Neural cell (in vitro differentiated cells): ENCODE data around the gene EXOC4. TPM values are rescaled to one million over a fixed set of nuclear protein-coding genes. Genes with fewer than 3 reads are reported as not detected.

Experiments used
- H2AFZ ChIP-seq: fragments of 200-600, 300-800 bp; sonication (generic), shearing (Covaris generic); 2 replicates; pipeline ENCODE4 v1.6.0; 2014; ENCODE audit warnings: low read depth, mild to moderate bottlenecking, antibody characterized with exemption, low read length, moderate library complexity
- H3F3A ChIP-seq: fragments of 200-600 bp; shearing (Covaris generic); 2 replicates; pipeline ENCODE4 v1.6.1; 2016; ENCODE audit warnings: mild to moderate bottlenecking, moderate library complexity, mixed read lengths, antibody characterized with exemption, low read length; ENCODE audit not compliant: insufficient read depth, poor library complexity, severe bottlenecking
- H3K27ac ChIP-seq: fragments of 200-600, 300-800 bp; sonication (generic), shearing (Covaris generic); 2 replicates; pipeline ENCODE4 v1.5.1; 2014; ENCODE audit warnings: mild to moderate bottlenecking, low read length, moderate library complexity
- H3K27me3 ChIP-seq: fragments of 300-800, 200-600 bp; sonication (generic), shearing (Covaris generic); 2 replicates; pipeline ENCODE4 v1.6.0; 2014; ENCODE audit warnings: mild to moderate bottlenecking, low read depth, low read length, moderate library complexity; ENCODE audit not compliant: insufficient read depth
- H3K36me3 ChIP-seq: fragments of 300-800, 200-600 bp; sonication (generic), shearing (Covaris generic); 2 replicates; pipeline ENCODE4 v1.5.1; 2014; ENCODE audit warnings: mild to moderate bottlenecking, antibody characterized with exemption, low read length, moderate library complexity; ENCODE audit not compliant: insufficient read depth
- H3K4me2 ChIP-seq: fragments of 300-800, 200-600 bp; sonication (generic), shearing (Covaris generic); 2 replicates; pipeline ENCODE4 v1.6.0; 2014; ENCODE audit warnings: mild to moderate bottlenecking, low read length
- H3K4me3 ChIP-seq: fragments of 300-800, 200-600 bp; sonication (generic), shearing (Covaris generic); 2 replicates; pipeline ENCODE4 v1.5.1; 2014; ENCODE audit warnings: mild to moderate bottlenecking, low read length, moderate library complexity
- H3K79me2 ChIP-seq: fragments of 200-600 bp; shearing (Covaris generic); replicated peaks from 2 replicates; pipeline ENCODE4 v1.6.0; 2014; ENCODE audit warnings: mild to moderate bottlenecking, low read length, moderate library complexity; ENCODE audit not compliant: insufficient read depth
- H3K9ac ChIP-seq: fragments of 300-800, 200-600 bp; sonication (generic), shearing (Covaris generic); 2 replicates; pipeline ENCODE4 v1.6.1; 2016; ENCODE audit warnings: mild to moderate bottlenecking, low read length, mixed read lengths
- H3K9me2 ChIP-seq: fragments of 200-600 bp; shearing (Covaris generic); 2 replicates; pipeline ENCODE4 v1.6.1; 2016; ENCODE audit warnings: mild to moderate bottlenecking, low read length, mixed read lengths; ENCODE audit not compliant: insufficient read depth
- H3K9me3 ChIP-seq: fragments of 200-600, 300-800 bp; sonication (generic), shearing (Covaris generic); 2 replicates; pipeline ENCODE4 v1.6.1; 2016; ENCODE audit warnings: mild to moderate bottlenecking, mixed run types, low read length, moderate library complexity, mixed read lengths
- H4K20me1 ChIP-seq: fragments of 200-600 bp; shearing (Covaris generic); 2 replicates; pipeline ENCODE4 v1.6.1; 2016; ENCODE audit warnings: mild to moderate bottlenecking, mixed run types; ENCODE audit not compliant: insufficient read depth
- EP300 ChIP-seq: fragments of 450-650 bp; conservative IDR thresholded peaks from 2 replicates; pipeline ENCODE4 v1.6.1; 2014; ENCODE audit warnings: antibody characterized with exemption, mild to moderate bottlenecking, moderate library complexity; ENCODE audit not compliant: poor library complexity, severe bottlenecking
- EZH2 ChIP-seq: fragments of 200-600, 300-800 bp; shearing (Covaris generic), sonication (generic); IDR thresholded peaks from 2 replicates; pipeline ENCODE4 v1.6.1; 2014; ENCODE audit warnings: antibody characterized with exemption, low read length, borderline replicate concordance, mild to moderate bottlenecking; ENCODE audit not compliant: insufficient read depth, poor library complexity, severe bottlenecking
- MXI1 ChIP-seq: fragments of 450-650 bp; conservative IDR thresholded peaks from 2 replicates; pipeline ENCODE4 v1.6.1; 2014; ENCODE audit warnings: antibody characterized with exemption, mild to moderate bottlenecking; ENCODE audit not compliant: poor library complexity, severe bottlenecking
- POLR2AphosphoS5 ChIP-seq: IDR thresholded peaks from 2 replicates; pipeline ENCODE4 v1.6.1; 2012
- RAD21 ChIP-seq: fragments of 450-650 bp; conservative IDR thresholded peaks from 2 replicates; pipeline ENCODE4 v1.6.1; 2014; ENCODE audit warnings: antibody characterized with exemption, mild to moderate bottlenecking, moderate library complexity
- SMC3 ChIP-seq: fragments of 450-650 bp; conservative IDR thresholded peaks from 2 replicates; pipeline ENCODE4 v1.6.1; 2014; ENCODE audit warnings: antibody characterized with exemption, mild to moderate bottlenecking, moderate library complexity; ENCODE audit not compliant: poor library complexity
- TAF1 ChIP-seq: IDR thresholded peaks from 2 replicates; pipeline ENCODE4 v1.6.1; 2012; ENCODE audit warnings: low read depth
- polyA plus RNA-seq: library from polyadenylated mRNA; depleted of rRNA; stranded (reverse); fragments of >200 nt; gene quantifications from 2 replicates; pipeline ENCODE4 v1.2.3, GENCODE V29; 2014
- TF ChIP-seq, protein P1 (sequence below): IDR thresholded peaks from 2 replicates; pipeline ENCODE4 v1.6.1; 2012; ENCODE audit warnings: borderline replicate concordance
- TF ChIP-seq, protein P2 (sequence below): fragments of 450-650 bp; IDR thresholded peaks from 2 replicates; pipeline ENCODE4 v1.5.1; 2014; ENCODE audit warnings: antibody characterized with exemption, mild to moderate bottlenecking, moderate library complexity; ENCODE audit not compliant: poor library complexity, severe bottlenecking

The EXOC4 gene
- polyA plus RNA-seq, 1 donor from 2014 or later = 36.5 TPM

GRCh38 chr7:133936074-133936473, 683.2 kb downstream of the EXOC4 start:
- TF ChIP-seq RAD21 = no peak
- TF ChIP-seq MXI1 = no peak
- TF ChIP-seq EP300 = no peak
- TF ChIP-seq, protein P1, sequence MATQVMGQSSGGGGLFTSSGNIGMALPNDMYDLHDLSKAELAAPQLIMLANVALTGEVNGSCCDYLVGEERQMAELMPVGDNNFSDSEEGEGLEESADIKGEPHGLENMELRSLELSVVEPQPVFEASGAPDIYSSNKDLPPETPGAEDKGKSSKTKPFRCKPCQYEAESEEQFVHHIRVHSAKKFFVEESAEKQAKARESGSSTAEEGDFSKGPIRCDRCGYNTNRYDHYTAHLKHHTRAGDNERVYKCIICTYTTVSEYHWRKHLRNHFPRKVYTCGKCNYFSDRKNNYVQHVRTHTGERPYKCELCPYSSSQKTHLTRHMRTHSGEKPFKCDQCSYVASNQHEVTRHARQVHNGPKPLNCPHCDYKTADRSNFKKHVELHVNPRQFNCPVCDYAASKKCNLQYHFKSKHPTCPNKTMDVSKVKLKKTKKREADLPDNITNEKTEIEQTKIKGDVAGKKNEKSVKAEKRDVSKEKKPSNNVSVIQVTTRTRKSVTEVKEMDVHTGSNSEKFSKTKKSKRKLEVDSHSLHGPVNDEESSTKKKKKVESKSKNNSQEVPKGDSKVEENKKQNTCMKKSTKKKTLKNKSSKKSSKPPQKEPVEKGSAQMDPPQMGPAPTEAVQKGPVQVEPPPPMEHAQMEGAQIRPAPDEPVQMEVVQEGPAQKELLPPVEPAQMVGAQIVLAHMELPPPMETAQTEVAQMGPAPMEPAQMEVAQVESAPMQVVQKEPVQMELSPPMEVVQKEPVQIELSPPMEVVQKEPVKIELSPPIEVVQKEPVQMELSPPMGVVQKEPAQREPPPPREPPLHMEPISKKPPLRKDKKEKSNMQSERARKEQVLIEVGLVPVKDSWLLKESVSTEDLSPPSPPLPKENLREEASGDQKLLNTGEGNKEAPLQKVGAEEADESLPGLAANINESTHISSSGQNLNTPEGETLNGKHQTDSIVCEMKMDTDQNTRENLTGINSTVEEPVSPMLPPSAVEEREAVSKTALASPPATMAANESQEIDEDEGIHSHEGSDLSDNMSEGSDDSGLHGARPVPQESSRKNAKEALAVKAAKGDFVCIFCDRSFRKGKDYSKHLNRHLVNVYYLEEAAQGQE = no peak
- no peaks in the 10 kb centered on the region for H3K27me3 ChIP-seq
- H3K4me3 ChIP-seq = no peak overlapping the region
- H3K9ac ChIP-seq = no peak overlapping the region
- no peaks in the 10 kb centered on the region for H3K36me3 ChIP-seq
- no peak overlapping the region for H2AFZ ChIP-seq
- H3K79me2 ChIP-seq = no peaks in the 10 kb centered on the region
- no peak overlapping the region for H3K27ac ChIP-seq
- H3K9me2 ChIP-seq = no peaks in the 10 kb centered on the region
- no peaks in the 10 kb centered on the region for H3K9me3 ChIP-seq
- no peak overlapping the region for H3K4me2 ChIP-seq
- peaks cover 7% of the 10 kb centered on the region for H3F3A ChIP-seq
- no peaks in the 10 kb centered on the region for H4K20me1 ChIP-seq

- no peak overlapping the region for H2AFZ ChIP-seq
- H3K27ac ChIP-seq = no peak overlapping the region
- H4K20me1 ChIP-seq = no peaks in the 10 kb centered on the region
- H3K9ac ChIP-seq = no peak overlapping the region
- TF ChIP-seq EZH2 (no peak), RAD21 (no peak)
- TF ChIP-seq, protein P2, sequence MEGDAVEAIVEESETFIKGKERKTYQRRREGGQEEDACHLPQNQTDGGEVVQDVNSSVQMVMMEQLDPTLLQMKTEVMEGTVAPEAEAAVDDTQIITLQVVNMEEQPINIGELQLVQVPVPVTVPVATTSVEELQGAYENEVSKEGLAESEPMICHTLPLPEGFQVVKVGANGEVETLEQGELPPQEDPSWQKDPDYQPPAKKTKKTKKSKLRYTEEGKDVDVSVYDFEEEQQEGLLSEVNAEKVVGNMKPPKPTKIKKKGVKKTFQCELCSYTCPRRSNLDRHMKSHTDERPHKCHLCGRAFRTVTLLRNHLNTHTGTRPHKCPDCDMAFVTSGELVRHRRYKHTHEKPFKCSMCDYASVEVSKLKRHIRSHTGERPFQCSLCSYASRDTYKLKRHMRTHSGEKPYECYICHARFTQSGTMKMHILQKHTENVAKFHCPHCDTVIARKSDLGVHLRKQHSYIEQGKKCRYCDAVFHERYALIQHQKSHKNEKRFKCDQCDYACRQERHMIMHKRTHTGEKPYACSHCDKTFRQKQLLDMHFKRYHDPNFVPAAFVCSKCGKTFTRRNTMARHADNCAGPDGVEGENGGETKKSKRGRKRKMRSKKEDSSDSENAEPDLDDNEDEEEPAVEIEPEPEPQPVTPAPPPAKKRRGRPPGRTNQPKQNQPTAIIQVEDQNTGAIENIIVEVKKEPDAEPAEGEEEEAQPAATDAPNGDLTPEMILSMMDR = no peak
- no peak overlapping the region for H3K4me3 ChIP-seq
- H3K36me3 ChIP-seq = no peaks in the 10 kb centered on the region
- H3K9me2 ChIP-seq = no peaks in the 10 kb centered on the region
- no peaks in the 10 kb centered on the region for H3K9me3 ChIP-seq
- peaks cover 7% of the 10 kb centered on the region for H3F3A ChIP-seq
- no peaks in the 10 kb centered on the region for H3K27me3 ChIP-seq
- H3K79me2 ChIP-seq = no peaks in the 10 kb centered on the region
- no peak overlapping the region for H3K4me2 ChIP-seq
Measured at GRCh38 chr7:133937786-133938185, 684.9 kb downstream of the EXOC4 start.

DNA sequence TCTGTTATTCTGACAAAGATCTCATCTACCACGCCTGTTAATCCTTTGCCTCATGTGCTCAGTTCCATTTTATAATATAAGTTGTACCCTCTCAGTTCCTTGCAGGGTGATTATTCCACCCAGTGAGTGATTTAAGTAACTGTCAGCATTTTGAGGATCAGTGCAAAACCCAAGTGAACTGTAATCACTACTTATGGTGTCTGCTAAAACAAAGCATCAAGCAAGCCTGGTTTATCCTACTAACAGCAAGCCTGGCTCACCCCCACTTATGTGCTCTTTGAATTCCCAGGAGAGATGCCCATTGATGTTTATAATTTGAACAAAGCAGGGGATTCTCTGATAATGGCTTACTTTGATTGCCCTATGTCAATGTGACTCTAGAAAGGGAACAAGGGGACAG, 687.5 kb downstream of the EXOC4 start:
- no peaks in the 10 kb centered on the region for H3K9me3 ChIP-seq
- H3K27me3 ChIP-seq = no peaks in the 10 kb centered on the region
- no peak overlapping the region for H2AFZ ChIP-seq
- no peak for TF ChIP-seq EZH2
- TF ChIP-seq, protein P2 = no peak
- no peak for TF ChIP-seq TAF1
- TF ChIP-seq SMC3 = peak; percentile 41
- peak; percentile 90 for TF ChIP-seq EP300
- peak; percentile 35 for TF ChIP-seq RAD21
- TF ChIP-seq, protein P1 = no peak
- TF ChIP-seq POLR2AphosphoS5 = peak; percentile 81
- TF ChIP-seq MXI1 = peak; percentile 45
- no peaks in the 10 kb centered on the region for H4K20me1 ChIP-seq
- H3K4me3 ChIP-seq = peak overlapping the region; percentile 2
- H3K27ac ChIP-seq = peak overlapping the region; percentile 22
- H3K9ac ChIP-seq = no peak overlapping the region
- no peak overlapping the region for H3K4me2 ChIP-seq
- no peaks in the 10 kb centered on the region for H3K9me2 ChIP-seq
- no peaks in the 10 kb centered on the region for H3K79me2 ChIP-seq
- no peaks in the 10 kb centered on the region for H3K36me3 ChIP-seq
- peaks cover 7% of the 10 kb centered on the region for H3F3A ChIP-seq
